ENCODE measurements around the gene GAS2L3. TPM values are rescaled to one million over a fixed set of nuclear protein-coding genes. Genes with fewer than 3 reads are reported as not detected.

Gene GAS2L3
- total RNA-seq, result 13.7 to 17.5 TPM (median 16.5 TPM) in 3 replicates

- H3K4me1 Mint-ChIP-seq, result peaks cover 12% of the 10 kb centered on the region
- H3K9me3 Mint-ChIP-seq, result no peaks in the 10 kb centered on the region
Measured at GRCh38 chr12:100573292-100574186, at the start of gene GAS2L3. TSS of gene GAS2L3 (plus strand) at chr12:100573684. CDS start at chr12:100594905, 21,221 bp downstream.

GRCh38 chr12:100528034-100528433, 45.5 kb upstream of the GAS2L3 start:
- Mint-ChIP-seq H3K4me1 (no peaks in the 10 kb centered on the region), H3K27ac (no peak overlapping the region), H3K36me3 (no peaks in the 10 kb centered on the region), H3K27me3 (ENCODE audit: low read depth) (peaks cover 63% of the 10 kb centered on the region), H3K9me3 (no peaks in the 10 kb centered on the region), H3K4me3 (no peak overlapping the region)
- TF ChIP-seq, protein P1, sequence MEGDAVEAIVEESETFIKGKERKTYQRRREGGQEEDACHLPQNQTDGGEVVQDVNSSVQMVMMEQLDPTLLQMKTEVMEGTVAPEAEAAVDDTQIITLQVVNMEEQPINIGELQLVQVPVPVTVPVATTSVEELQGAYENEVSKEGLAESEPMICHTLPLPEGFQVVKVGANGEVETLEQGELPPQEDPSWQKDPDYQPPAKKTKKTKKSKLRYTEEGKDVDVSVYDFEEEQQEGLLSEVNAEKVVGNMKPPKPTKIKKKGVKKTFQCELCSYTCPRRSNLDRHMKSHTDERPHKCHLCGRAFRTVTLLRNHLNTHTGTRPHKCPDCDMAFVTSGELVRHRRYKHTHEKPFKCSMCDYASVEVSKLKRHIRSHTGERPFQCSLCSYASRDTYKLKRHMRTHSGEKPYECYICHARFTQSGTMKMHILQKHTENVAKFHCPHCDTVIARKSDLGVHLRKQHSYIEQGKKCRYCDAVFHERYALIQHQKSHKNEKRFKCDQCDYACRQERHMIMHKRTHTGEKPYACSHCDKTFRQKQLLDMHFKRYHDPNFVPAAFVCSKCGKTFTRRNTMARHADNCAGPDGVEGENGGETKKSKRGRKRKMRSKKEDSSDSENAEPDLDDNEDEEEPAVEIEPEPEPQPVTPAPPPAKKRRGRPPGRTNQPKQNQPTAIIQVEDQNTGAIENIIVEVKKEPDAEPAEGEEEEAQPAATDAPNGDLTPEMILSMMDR (IDR thresholded peaks at IDR 0.05; ENCODE audit: unreplicated experiment), result no peak
- DNase-seq (ENCODE audit: low spot score in 2 of 2, unreplicated experiment in 2 of 2), result no peak

More at GRCh38 chr12:100573292-100574186, at the start of gene GAS2L3:
- Mint-ChIP-seq H3K27ac (peak within 1 kb of the TSS; percentile 93), H3K27me3 (ENCODE audit: low read depth) (peaks cover 26% of the 10 kb centered on the region), H3K36me3 (no peaks in the 10 kb centered on the region), H3K4me3 (peak within 1 kb of the TSS; percentile 88)
- peak; percentile 73 to 89 for DNase-seq (ENCODE audit: low spot score in 2 of 2, unreplicated experiment in 2 of 2)
- TF ChIP-seq, protein P1 (IDR thresholded peaks at IDR 0.05; ENCODE audit: unreplicated experiment), result no peak

- H3K9me3 Mint-ChIP-seq, result no peaks in the 10 kb centered on the region
- peaks cover 60% of the 10 kb centered on the region for H3K27me3 Mint-ChIP-seq (ENCODE audit: low read depth)
- H3K27ac Mint-ChIP-seq, result no peak overlapping the region
- no peaks in the 10 kb centered on the region for H3K36me3 Mint-ChIP-seq
- no peak for DNase-seq (ENCODE audit: low spot score in 2 of 2, unreplicated experiment in 2 of 2)
- H3K4me3 Mint-ChIP-seq, result no peak overlapping the region
- TF ChIP-seq, protein P1 (IDR thresholded peaks at IDR 0.05; ENCODE audit: unreplicated experiment), result no peak
- no peaks in the 10 kb centered on the region for H3K4me1 Mint-ChIP-seq
Measured at GRCh38 chr12:100528471-100529127, 44.9 kb upstream of the GAS2L3 start.

DNA sequence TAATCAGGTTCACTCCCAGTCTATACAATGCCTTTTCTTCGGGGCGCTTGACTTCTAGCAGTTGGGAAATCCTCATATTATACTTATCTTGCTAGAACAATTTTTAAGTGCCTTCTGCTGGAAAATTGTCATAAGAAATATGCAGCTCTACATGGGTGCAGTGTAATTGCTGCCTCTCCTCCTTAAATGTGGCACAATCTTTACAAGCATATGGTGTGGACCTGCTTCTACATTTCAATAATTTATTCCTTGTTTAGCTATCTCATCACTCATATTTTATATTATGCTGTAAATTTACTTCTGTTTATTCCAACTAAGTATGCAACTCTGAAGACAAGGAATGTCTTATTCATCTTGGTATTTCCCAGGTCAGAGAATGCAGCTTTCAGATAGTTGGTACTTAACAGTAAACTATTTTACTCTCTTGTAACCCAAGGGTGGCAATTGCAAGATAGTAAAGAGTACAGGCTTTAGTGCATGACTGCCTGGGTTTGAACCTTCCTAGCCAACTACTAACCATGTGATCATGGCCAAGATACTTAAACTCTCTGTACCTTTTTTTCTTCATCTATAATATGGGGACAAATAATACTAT, 43.6 kb upstream of the GAS2L3 start:
- TF ChIP-seq, protein P1 (IDR thresholded peaks at IDR 0.05; ENCODE audit: unreplicated experiment), result no peak
- Mint-ChIP-seq H3K36me3 (no peaks in the 10 kb centered on the region), H3K4me1 (no peaks in the 10 kb centered on the region)

GRCh38 chr12:100533376-100533775, 40.1 kb upstream of the GAS2L3 start:
- TF ChIP-seq, protein P1 (IDR thresholded peaks at IDR 0.05; ENCODE audit: unreplicated experiment), result no peak
- Mint-ChIP-seq H3K4me3 (no peak overlapping the region), H3K27me3 (ENCODE audit: low read depth) (peaks cover 44% of the 10 kb centered on the region), H3K4me1 (no peaks in the 10 kb centered on the region), H3K9me3 (no peaks in the 10 kb centered on the region), H3K27ac (no peak overlapping the region), H3K36me3 (no peaks in the 10 kb centered on the region)
- no peak for DNase-seq (ENCODE audit: low spot score in 2 of 2, unreplicated experiment in 2 of 2)

More for the DNA sequence above, 43.6 kb upstream of the GAS2L3 start:
- no peak overlapping the region for H3K27ac Mint-ChIP-seq
- no peak for DNase-seq (ENCODE audit: low spot score in 2 of 2, unreplicated experiment in 2 of 2)
- peaks cover 55% of the 10 kb centered on the region for H3K27me3 Mint-ChIP-seq (ENCODE audit: low read depth)
- H3K9me3 Mint-ChIP-seq, result no peaks in the 10 kb centered on the region
- H3K4me3 Mint-ChIP-seq, result no peak overlapping the region

Measured in mesothelial cell of epicardium (in vitro differentiated cells).